Nephron progenitor cell (in vitro differentiated cells): ENCODE results near the gene SLC16A8.
A peak's percentile ranks its signal among the peaks of the same experiment; 100 is the strongest.

Experiments
- DNase-seq: peaks from one replicate; pipeline ENCODE4 v3.0.0; 2021
- H3K27ac Mint-ChIP-seq: 2 replicates; pipeline ENCODE4 v1.8.0; 2021; ENCODE audit warnings: mild to moderate bottlenecking, moderate library complexity, mixed read lengths
- H3K27me3 Mint-ChIP-seq: 2 replicates; pipeline ENCODE4 v1.8.0; 2021; ENCODE audit warnings: mild to moderate bottlenecking, low read depth, mixed read lengths; ENCODE audit not compliant: poor library complexity
- H3K36me3 Mint-ChIP-seq: 2 replicates; pipeline ENCODE4 v1.8.0; 2021; ENCODE audit warnings: low read depth, mixed read lengths
- H3K4me1 Mint-ChIP-seq: 2 replicates; pipeline ENCODE4 v1.8.0; 2021; ENCODE audit warnings: mixed read lengths
- H3K4me3 Mint-ChIP-seq: 2 replicates; pipeline ENCODE4 v1.8.0; 2021; ENCODE audit warnings: mild to moderate bottlenecking, moderate library complexity, mixed read lengths
- H3K9me3 Mint-ChIP-seq: 2 replicates; pipeline ENCODE4 v1.8.0; 2021; ENCODE audit warnings: mild to moderate bottlenecking, moderate library complexity, mixed read lengths
- TF ChIP-seq, protein P1 (sequence below): fragments of 200-600 bp; sonication (generic); IDR thresholded peaks from 2 replicates; pipeline ENCODE4 v1.5.0; 2021; ENCODE audit warnings: antibody characterized with exemption

Gene SLC16A8

DNA sequence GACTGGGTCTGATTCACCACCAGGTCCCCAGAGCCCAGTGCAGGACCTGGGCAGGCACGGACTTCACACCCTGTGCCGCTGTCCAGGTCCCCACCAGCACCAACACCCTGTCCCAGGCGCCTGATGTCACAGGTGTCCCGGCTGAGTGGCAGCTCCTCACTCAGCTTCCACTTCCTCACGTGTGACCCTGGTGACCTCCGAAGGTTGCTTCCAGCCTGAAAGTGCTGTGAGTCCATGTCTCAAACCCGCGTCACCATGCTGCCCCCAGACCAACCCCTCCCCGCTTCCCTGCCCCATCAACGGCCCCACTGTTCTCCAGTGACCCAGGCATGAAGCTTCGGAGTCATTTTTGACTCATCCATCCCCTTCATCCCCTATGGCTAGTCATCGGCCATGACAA is 52.5 kb downstream of the SLC16A8 start:
- peaks cover 8% of the 10 kb centered on the region for H3K27me3 Mint-ChIP-seq
- H3K27ac Mint-ChIP-seq = peak overlapping the region; percentile 90
- H3K4me3 Mint-ChIP-seq = peak overlapping the region; percentile 18
- TF ChIP-seq, protein P1, sequence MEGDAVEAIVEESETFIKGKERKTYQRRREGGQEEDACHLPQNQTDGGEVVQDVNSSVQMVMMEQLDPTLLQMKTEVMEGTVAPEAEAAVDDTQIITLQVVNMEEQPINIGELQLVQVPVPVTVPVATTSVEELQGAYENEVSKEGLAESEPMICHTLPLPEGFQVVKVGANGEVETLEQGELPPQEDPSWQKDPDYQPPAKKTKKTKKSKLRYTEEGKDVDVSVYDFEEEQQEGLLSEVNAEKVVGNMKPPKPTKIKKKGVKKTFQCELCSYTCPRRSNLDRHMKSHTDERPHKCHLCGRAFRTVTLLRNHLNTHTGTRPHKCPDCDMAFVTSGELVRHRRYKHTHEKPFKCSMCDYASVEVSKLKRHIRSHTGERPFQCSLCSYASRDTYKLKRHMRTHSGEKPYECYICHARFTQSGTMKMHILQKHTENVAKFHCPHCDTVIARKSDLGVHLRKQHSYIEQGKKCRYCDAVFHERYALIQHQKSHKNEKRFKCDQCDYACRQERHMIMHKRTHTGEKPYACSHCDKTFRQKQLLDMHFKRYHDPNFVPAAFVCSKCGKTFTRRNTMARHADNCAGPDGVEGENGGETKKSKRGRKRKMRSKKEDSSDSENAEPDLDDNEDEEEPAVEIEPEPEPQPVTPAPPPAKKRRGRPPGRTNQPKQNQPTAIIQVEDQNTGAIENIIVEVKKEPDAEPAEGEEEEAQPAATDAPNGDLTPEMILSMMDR = no peak
- H3K9me3 Mint-ChIP-seq = no peaks in the 10 kb centered on the region
- no peaks in the 10 kb centered on the region for H3K36me3 Mint-ChIP-seq
- peaks cover 91% of the 10 kb centered on the region for H3K4me1 Mint-ChIP-seq
- no peak for DNase-seq

GRCh38 chr22:38030311-38031133 is 53.5 kb downstream of the SLC16A8 start:
- Mint-ChIP-seq H3K4me3 (peak overlapping the region; percentile 18), H3K36me3 (no peaks in the 10 kb centered on the region), H3K27ac (peak overlapping the region; percentile 90), H3K4me1 (peaks cover 86% of the 10 kb centered on the region), H3K27me3 (peaks cover 12% of the 10 kb centered on the region), H3K9me3 (no peaks in the 10 kb centered on the region)
- DNase-seq = peak; percentile 46
- TF ChIP-seq, protein P1 = no peak

DNA sequence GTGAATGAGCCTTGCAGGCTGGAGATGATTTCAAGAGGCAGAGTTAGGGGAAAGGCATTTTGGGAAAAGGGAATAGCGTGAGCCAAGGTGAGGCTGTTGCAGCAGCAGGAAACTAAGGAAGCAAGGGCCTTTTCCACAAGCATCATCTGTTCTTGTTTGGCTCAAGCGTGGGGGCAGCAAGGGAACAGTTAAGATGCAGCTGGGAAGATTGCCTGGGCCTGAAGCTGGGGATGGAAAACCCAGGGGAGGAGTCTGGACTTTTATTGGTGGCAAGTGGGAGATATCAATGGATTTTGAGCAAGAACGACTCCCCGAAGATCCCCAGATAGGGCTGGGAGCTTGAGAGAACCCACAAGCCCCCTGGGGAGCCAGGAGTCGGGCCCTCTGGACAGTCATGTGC is 54.1 kb downstream of the SLC16A8 start:
- Mint-ChIP-seq H3K4me1 (peaks cover 86% of the 10 kb centered on the region), H3K9me3 (no peaks in the 10 kb centered on the region), H3K27me3 (peaks cover 18% of the 10 kb centered on the region), H3K36me3 (no peaks in the 10 kb centered on the region), H3K27ac (peak overlapping the region; percentile 88), H3K4me3 (no peak overlapping the region)
- DNase-seq = no peak
- TF ChIP-seq, protein P1 = no peak

- H3K27me3 Mint-ChIP-seq = peaks cover 22% of the 10 kb centered on the region
- peaks cover 84% of the 10 kb centered on the region for H3K4me1 Mint-ChIP-seq
- H3K27ac Mint-ChIP-seq = no peak overlapping the region
- DNase-seq = no peak
- TF ChIP-seq, protein P1 = no peak
- H3K9me3 Mint-ChIP-seq = no peaks in the 10 kb centered on the region
- no peaks in the 10 kb centered on the region for H3K36me3 Mint-ChIP-seq
- H3K4me3 Mint-ChIP-seq = no peak overlapping the region
Measured at GRCh38 chr22:38029370-38029769, 54.6 kb downstream of the SLC16A8 start.

- no peak for DNase-seq
- TF ChIP-seq, protein P1 = no peak
- H3K27ac Mint-ChIP-seq = no peak overlapping the region
- H3K36me3 Mint-ChIP-seq = no peaks in the 10 kb centered on the region
- peaks cover 77% of the 10 kb centered on the region for H3K4me1 Mint-ChIP-seq
- H3K4me3 Mint-ChIP-seq = no peak overlapping the region
- H3K9me3 Mint-ChIP-seq = no peaks in the 10 kb centered on the region
- H3K27me3 Mint-ChIP-seq = peaks cover 22% of the 10 kb centered on the region
Measured at GRCh38 chr22:38028344-38029130, 55.4 kb downstream of the SLC16A8 start.
